HG03175 (cell line): ENCODE results near the gene NCF2.

ENCODE experiments used
- ATAC-seq: cut with Tn5 transposase; IDR thresholded peaks from one replicate; pipeline ENCODE4 v1.9.1; 2021; ENCODE audit warnings: mild to moderate bottlenecking, moderate library complexity; ENCODE audit not compliant: unreplicated experiment

The NCF2 gene

GRCh38 chr1:183506561-183506960 lies 83.7 kb downstream of the NCF2 start:
- ATAC-seq = no peak
